ENCODE data around the gene SAP30. TPM values are rescaled to one million over a fixed set of nuclear protein-coding genes. Genes with fewer than 3 reads are reported as not detected.

SAP30 gene
- total and polyA plus RNA-seq, 10 of the 15 experiments (the other 5 are each of a cell fraction or from before 2014, with no cell fraction given), result 5.0 to 56.9 (median 23.6) TPM

- Histone ChIP-seq H3K4me2 (ENCODE audit: control insufficient read depth, insufficient read depth) (no peak overlapping the region), H3K4me1 (ENCODE audit: control insufficient read depth, insufficient read depth, low read length) (no peaks in the 10 kb centered on the region), H3K9ac (ENCODE audit: control insufficient read depth, insufficient read depth, low read length) (no peak overlapping the region), H3K9me3 (replicated peaks; ENCODE audit: control insufficient read depth, insufficient read depth, low read length) (no peaks in the 10 kb centered on the region), H3K79me2 (ENCODE audit: control insufficient read depth, insufficient read depth, low read length) (no peaks in the 10 kb centered on the region), H3K27me3 (replicated peaks in 1 of 2; ENCODE audit: control insufficient read depth in 2 of 2, insufficient read depth in 2 of 2, low read length in 1 of 2) (no peaks in the 10 kb centered on the region), H2AFZ (ENCODE audit: control insufficient read depth, low read depth, low read length) (no peak overlapping the region), H4K20me1 (ENCODE audit: control insufficient read depth, insufficient read depth) (no peaks in the 10 kb centered on the region), H3K4me3 (no peak overlapping the region), H3K36me3 (ENCODE audit: control insufficient read depth in 2 of 2, insufficient read depth in 2 of 2, low read length in 1 of 2) (no peaks in the 10 kb centered on the region), H3K27ac (ENCODE audit: control insufficient read depth, insufficient read depth) (no peak overlapping the region)
- 74% methylated on average over 3 of the region's 3 CpGs for WGBS (ENCODE audit: insufficient coverage, insufficient replicate concordance, low lambda C conversion rate, missing lambda C conversion rate)
- SMC1A ChIA-PET (ENCODE audit: uncharacterized antibody, unreplicated experiment), result interaction anchor here (1.5 to 7.7 kb wide), 3 partner anchors 95 to 124 kb away, joined by 5 to 84 read pairs (median 6); no protein-coding TSS in a partner anchor
- RAD21 ChIA-PET (ENCODE audit: unreplicated experiment), result interaction anchor here (0.9 to 7.5 kb wide), 5 partner anchors 81 to 402 kb away, joined by 3 to 60 read pairs (median 4); partner anchors contain the start of gene HMGB2
- TF ChIP-seq NFYA (IDR thresholded peaks at IDR 0.05; ENCODE audit: borderline replicate concordance, low read depth, low read length), result no peak
- TF ChIP-seq RELA (IDR thresholded peaks at IDR 0.05; ENCODE audit: borderline replicate concordance, partially characterized antibody), result no peak
- no peak for TF ChIP-seq SREBF2 (IDR thresholded peaks at IDR 0.05; ENCODE audit: low read length)
- no peak for TF ChIP-seq MTA2 (IDR thresholded peaks at IDR 0.05; ENCODE audit: low read depth)
- TF ChIP-seq JUNB (IDR thresholded peaks at IDR 0.05), result no peak
- no peak for TF ChIP-seq ATF2 (IDR thresholded peaks at IDR 0.05; ENCODE audit: low read length)
- no peak for TF ChIP-seq TCF3 (IDR thresholded peaks at IDR 0.05; ENCODE audit: borderline replicate concordance, insufficient read depth, low read depth, low read length)
- no peak for TF ChIP-seq ELK1 (IDR thresholded peaks at IDR 0.05; ENCODE audit: low read depth, low read length)
- FAIRE-seq, result no peak
- CTCF ChIA-PET, result interaction anchor here (0.5 to 8.6 kb wide), 11 partner anchors 10 to 522 kb away, joined by 3 to 113 read pairs (median 3); no protein-coding TSS in a partner anchor
- ATAC-seq, result no peak
- intact Hi-C loops (cut with micrococcal nuclease; ENCODE audit: unreplicated experiment) (loop anchor here (5.0 kb wide), 1 partner anchor 388 kb away; no protein-coding TSS in a partner anchor), in situ Hi-C loops (cut with MboI) (loop anchor here (5.0 kb wide), 2 partner anchors 103 to 398 kb away; no protein-coding TSS in a partner anchor)
- DNase-seq (ENCODE audit: low read depth, low spot score), result no peak
- POLR2A ChIA-PET, result no interaction called here
- no TSS peak for BruUV-seq (replicated peaks)
These were observed 44.3 kb downstream of the SAP30 start for GRCh38 chr4:173415092-173415491.
